ENCODE measurements around the gene FHL2. TPM values are rescaled to one million over a fixed set of nuclear protein-coding genes. Genes with fewer than 3 reads are reported as not detected.

Gene FHL2
- total RNA-seq, 1 experiment from 2014 or later, result 21.1 TPM

DNA sequence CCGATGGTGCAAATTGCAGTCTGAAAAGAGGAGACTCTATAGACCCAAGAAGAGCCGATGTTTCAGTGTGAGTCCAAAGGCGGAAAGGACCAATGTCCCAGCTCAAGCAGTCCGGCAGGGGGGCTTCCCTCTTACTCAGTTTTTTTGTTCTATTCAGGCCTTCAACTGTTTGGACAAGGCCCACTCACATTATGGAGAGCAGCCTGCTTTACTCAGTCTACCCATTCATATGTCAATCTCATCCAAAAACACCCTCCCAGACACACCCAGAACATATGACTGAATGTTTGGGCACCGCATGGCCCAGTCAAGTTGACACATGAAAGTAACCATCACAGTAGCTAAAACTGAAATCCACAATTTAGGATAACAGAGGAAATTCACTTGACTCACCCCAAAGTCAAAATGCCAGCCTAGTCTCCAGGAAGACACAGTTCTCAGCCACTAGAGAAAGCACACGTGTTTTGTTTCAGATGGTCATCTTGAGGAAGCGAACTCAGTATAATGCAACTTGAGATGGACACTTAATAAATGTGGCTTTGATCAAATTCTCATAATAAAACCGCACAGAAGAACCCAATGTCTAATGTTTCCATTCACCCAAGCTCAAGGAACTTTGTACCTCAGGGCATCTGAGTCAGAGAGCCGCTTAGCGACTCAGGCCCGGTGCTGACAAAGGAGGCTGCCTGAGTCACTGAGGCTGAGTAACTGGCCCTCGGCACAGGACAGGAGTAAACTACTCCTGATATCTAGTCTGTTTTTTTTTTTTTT, 2.4 kb downstream of the FHL2 start:
- POLR2A ChIA-PET, result interaction anchor here (0.6 to 1.1 kb wide), 2 partner anchors 32 to 151 kb away, joined by 3 read pairs; no protein-coding TSS in a partner anchor
- Mint-ChIP-seq H3K4me1 (peaks cover 16% of the 10 kb centered on the region), H3K36me3 (peaks cover 10% of the 10 kb centered on the region; the same call in 1 of the 2 replicates), H3K27me3 (ENCODE audit: low read depth) (peaks cover 25% of the 10 kb centered on the region), H3K27ac (no peak overlapping the region), H3K9me3 (peaks cover 4% of the 10 kb centered on the region), H3K4me3 (no peak overlapping the region)
- DNase-seq (ENCODE audit: low spot score), result no peak
- TF ChIP-seq ESRRA (CRISPR knock-in tag; IDR thresholded peaks at IDR 0.05; ENCODE audit: borderline replicate concordance) (no peak), PRRX2 (CRISPR knock-in tag; IDR thresholded peaks at IDR 0.05) (no peak), NR2C2 (CRISPR knock-in tag; IDR thresholded peaks at IDR 0.05) (no peak), JUN (CRISPR knock-in tag; IDR thresholded peaks at IDR 0.05) (no peak), JAZF1 (CRISPR knock-in tag; IDR thresholded peaks at IDR 0.05) (no peak), SMAD3 (CRISPR knock-in tag; IDR thresholded peaks at IDR 0.05; ENCODE audit: borderline replicate concordance) (no peak), TP53 (CRISPR knock-in tag; IDR thresholded peaks at IDR 0.05) (no peak), CREB1 (CRISPR knock-in tag; IDR thresholded peaks at IDR 0.05) (no peak)
- TF ChIP-seq, protein P1, sequence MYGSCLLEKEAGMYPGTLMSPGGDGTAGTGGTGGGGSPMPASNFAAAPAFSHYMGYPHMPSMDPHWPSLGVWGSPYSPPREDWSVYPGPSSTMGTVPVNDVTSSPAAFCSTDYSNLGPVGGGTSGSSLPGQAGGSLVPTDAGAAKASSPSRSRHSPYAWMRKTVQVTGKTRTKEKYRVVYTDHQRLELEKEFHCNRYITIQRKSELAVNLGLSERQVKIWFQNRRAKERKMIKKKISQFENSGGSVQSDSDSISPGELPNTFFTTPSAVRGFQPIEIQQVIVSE (CRISPR knock-in tag; IDR thresholded peaks at IDR 0.05; ENCODE audit: borderline replicate concordance), result no peak
- TF ChIP-seq, protein P2, sequence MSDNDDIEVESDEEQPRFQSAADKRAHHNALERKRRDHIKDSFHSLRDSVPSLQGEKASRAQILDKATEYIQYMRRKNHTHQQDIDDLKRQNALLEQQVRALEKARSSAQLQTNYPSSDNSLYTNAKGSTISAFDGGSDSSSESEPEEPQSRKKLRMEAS (CRISPR knock-in tag; IDR thresholded peaks at IDR 0.05), result no peak
- TF ChIP-seq, protein P3, sequence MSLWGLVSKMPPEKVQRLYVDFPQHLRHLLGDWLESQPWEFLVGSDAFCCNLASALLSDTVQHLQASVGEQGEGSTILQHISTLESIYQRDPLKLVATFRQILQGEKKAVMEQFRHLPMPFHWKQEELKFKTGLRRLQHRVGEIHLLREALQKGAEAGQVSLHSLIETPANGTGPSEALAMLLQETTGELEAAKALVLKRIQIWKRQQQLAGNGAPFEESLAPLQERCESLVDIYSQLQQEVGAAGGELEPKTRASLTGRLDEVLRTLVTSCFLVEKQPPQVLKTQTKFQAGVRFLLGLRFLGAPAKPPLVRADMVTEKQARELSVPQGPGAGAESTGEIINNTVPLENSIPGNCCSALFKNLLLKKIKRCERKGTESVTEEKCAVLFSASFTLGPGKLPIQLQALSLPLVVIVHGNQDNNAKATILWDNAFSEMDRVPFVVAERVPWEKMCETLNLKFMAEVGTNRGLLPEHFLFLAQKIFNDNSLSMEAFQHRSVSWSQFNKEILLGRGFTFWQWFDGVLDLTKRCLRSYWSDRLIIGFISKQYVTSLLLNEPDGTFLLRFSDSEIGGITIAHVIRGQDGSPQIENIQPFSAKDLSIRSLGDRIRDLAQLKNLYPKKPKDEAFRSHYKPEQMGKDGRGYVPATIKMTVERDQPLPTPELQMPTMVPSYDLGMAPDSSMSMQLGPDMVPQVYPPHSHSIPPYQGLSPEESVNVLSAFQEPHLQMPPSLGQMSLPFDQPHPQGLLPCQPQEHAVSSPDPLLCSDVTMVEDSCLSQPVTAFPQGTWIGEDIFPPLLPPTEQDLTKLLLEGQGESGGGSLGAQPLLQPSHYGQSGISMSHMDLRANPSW (CRISPR knock-in tag; conservative IDR thresholded peaks at IDR 0.05; ENCODE audit: low read depth), result no peak
- TF ChIP-seq, protein P4, sequence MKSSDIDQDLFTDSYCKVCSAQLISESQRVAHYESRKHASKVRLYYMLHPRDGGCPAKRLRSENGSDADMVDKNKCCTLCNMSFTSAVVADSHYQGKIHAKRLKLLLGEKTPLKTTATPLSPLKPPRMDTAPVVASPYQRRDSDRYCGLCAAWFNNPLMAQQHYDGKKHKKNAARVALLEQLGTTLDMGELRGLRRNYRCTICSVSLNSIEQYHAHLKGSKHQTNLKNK (CRISPR knock-in tag; IDR thresholded peaks at IDR 0.05), result no peak
- TF ChIP-seq, protein P5, sequence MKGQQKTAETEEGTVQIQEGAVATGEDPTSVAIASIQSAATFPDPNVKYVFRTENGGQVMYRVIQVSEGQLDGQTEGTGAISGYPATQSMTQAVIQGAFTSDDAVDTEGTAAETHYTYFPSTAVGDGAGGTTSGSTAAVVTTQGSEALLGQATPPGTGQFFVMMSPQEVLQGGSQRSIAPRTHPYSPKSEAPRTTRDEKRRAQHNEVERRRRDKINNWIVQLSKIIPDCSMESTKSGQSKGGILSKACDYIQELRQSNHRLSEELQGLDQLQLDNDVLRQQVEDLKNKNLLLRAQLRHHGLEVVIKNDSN (CRISPR knock-in tag; IDR thresholded peaks at IDR 0.05), result no peak
- TF ChIP-seq, protein P6, sequence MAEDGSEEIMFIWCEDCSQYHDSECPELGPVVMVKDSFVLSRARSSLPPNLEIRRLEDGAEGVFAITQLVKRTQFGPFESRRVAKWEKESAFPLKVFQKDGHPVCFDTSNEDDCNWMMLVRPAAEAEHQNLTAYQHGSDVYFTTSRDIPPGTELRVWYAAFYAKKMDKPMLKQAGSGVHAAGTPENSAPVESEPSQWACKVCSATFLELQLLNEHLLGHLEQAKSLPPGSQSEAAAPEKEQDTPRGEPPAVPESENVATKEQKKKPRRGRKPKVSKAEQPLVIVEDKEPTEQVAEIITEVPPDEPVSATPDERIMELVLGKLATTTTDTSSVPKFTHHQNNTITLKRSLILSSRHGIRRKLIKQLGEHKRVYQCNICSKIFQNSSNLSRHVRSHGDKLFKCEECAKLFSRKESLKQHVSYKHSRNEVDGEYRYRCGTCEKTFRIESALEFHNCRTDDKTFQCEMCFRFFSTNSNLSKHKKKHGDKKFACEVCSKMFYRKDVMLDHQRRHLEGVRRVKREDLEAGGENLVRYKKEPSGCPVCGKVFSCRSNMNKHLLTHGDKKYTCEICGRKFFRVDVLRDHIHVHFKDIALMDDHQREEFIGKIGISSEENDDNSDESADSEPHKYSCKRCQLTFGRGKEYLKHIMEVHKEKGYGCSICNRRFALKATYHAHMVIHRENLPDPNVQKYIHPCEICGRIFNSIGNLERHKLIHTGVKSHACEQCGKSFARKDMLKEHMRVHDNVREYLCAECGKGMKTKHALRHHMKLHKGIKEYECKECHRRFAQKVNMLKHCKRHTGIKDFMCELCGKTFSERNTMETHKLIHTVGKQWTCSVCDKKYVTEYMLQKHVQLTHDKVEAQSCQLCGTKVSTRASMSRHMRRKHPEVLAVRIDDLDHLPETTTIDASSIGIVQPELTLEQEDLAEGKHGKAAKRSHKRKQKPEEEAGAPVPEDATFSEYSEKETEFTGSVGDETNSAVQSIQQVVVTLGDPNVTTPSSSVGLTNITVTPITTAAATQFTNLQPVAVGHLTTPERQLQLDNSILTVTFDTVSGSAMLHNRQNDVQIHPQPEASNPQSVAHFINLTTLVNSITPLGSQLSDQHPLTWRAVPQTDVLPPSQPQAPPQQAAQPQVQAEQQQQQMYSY (CRISPR knock-in tag; IDR thresholded peaks at IDR 0.05), result no peak
- TF ChIP-seq, protein P7, sequence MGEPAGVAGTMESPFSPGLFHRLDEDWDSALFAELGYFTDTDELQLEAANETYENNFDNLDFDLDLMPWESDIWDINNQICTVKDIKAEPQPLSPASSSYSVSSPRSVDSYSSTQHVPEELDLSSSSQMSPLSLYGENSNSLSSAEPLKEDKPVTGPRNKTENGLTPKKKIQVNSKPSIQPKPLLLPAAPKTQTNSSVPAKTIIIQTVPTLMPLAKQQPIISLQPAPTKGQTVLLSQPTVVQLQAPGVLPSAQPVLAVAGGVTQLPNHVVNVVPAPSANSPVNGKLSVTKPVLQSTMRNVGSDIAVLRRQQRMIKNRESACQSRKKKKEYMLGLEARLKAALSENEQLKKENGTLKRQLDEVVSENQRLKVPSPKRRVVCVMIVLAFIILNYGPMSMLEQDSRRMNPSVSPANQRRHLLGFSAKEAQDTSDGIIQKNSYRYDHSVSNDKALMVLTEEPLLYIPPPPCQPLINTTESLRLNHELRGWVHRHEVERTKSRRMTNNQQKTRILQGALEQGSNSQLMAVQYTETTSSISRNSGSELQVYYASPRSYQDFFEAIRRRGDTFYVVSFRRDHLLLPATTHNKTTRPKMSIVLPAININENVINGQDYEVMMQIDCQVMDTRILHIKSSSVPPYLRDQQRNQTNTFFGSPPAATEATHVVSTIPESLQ (CRISPR knock-in tag; IDR thresholded peaks at IDR 0.05), result no peak
- CTCF ChIA-PET, result interaction anchor here (0.7 to 1.1 kb wide), 2 partner anchors 9 to 547 kb away, joined by 4 to 6 read pairs; no protein-coding TSS in a partner anchor
- ATAC-seq, result no peak

Data from WTC11 (cell line).